Right lobe of liver (tissue), 6 donors: Measurements from ENCODE around the gene MED22. TPM values are rescaled to one million over a fixed set of nuclear protein-coding genes. Genes with fewer than 3 reads are reported as not detected.
"Not testable (repeated sequence)": the region's sequence is repeated elsewhere in the genome, so short reads cannot be mapped to it uniquely, and the experiment has no call there.

Experiments used
- ATAC-seq, 4 donors: fragments of 200-7000 bp; cut with Tn5 transposase; one replicate each; pipeline ENCODE4 v1.9.1; 2020; ENCODE audit warnings: mild to moderate bottlenecking in 4 of 4, moderate library complexity in 4 of 4
- DNase-seq, 3 donors: peaks; one replicate each; pipeline ENCODE4 v3.0.0-alpha.2; 2020
- H3K27ac ChIP-seq, 3 donors: fragments of 200-600 bp; one replicate each; pipeline ENCODE4 v1.8.0; 2022
- H3K27me3 ChIP-seq, 2 donors: fragments of 200-600 bp; one replicate each; pipeline ENCODE4 v1.8.0; 2022
- H3K36me3 ChIP-seq, 4 donors: fragments of 200-600 bp; sonication (generic) in 1 of 4; one replicate each; pipeline versions ENCODE4 v1.5.1 to v1.8.0; 2017 to 2022; ENCODE audit warnings: control low read depth in 1 of 4
- H3K4me1 ChIP-seq, 4 donors: fragments of 200-600 bp; sonication (generic) in 1 of 4; one replicate each; pipeline versions ENCODE4 v1.5.1 to v1.8.0; 2017 to 2022; ENCODE audit warnings: control low read depth in 1 of 4
- H3K4me3 ChIP-seq, 3 donors: fragments of 200-600 bp; one replicate each; pipeline ENCODE4 v1.8.0; 2022
- H3K9me3 ChIP-seq, 4 donors: fragments of 200-600 bp; sonication (generic) in 1 of 4; one replicate each; pipeline versions ENCODE4 v1.5.1 to v1.8.0; 2017 to 2022; ENCODE audit warnings: control low read depth in 1 of 4
- CTCF ChIP-seq, 4 donors: fragments of 200-600 bp in 3 of 4; fragments of 450-650 bp in 1 of 4; IDR thresholded peaks; one replicate each; pipeline versions ENCODE4 v1.5.1 to v1.8.0; 2016 to 2022; ENCODE audit warnings: antibody characterized with exemption in 4 of 4, mild to moderate bottlenecking in 2 of 4
- POLR2A ChIP-seq: fragments of 450-650 bp; IDR thresholded peaks from one replicate; pipeline ENCODE4 v1.6.1; 2017; ENCODE audit warnings: antibody characterized with exemption, mild to moderate bottlenecking
- WGBS: methylation state at CpG from one replicate; pipeline ENCODE4 v1.1.6; 2018; ENCODE audit warnings: low coverage, low lambda C conversion rate; ENCODE audit not compliant: insufficient coverage; ENCODE audit errors: missing lambda C conversion rate; 5-methylcytosine and 5-hydroxymethylcytosine counted together
- intact Hi-C, 2 donors: fragments of 100-400 bp; cut with DNase I; formaldehyde crosslinking; loops; one replicate each; pipeline versions ENCODE4 v1.11.2 to v1.14.1; 2022
- total RNA-seq, 6 experiments: library from RNA; depleted of rRNA in 2 of 6; stranded (reverse); fragments of >200 nt in 2 of 6; fragmentation: NEBNext Ultra II Directional in 3 of 6; extraction: Animal tissue kit (Norgen Biotek cat#: 25700) in 3 of 6; gene quantifications; one replicate each; pipeline versions ENCODE4 v1.1.0 to v1.2.4, GENCODE V29; 2016 to 2023
- donor health status: DM: no; HTN: yes; CAD: no.
- donor health status: DM: no; HTN: no; CAD: no.
- donor health status: DM: no; HTN: no; CAD: no.
- donor health status: DM: no; HTN: yes; CAD: no.
- donor health status: DM: no; HTN: yes; CAD: no.

The MED22 gene
- total RNA-seq, 6 experiments from 2014 or later = 5.9 to 14.5 (median 8.1) TPM

- Histone ChIP-seq H3K27me3 (no peaks in the 10 kb centered on the region), H3K9me3 (no peaks in the 10 kb centered on the region), H3K36me3 (peaks cover 0 to 18% (median 9%) of the 10 kb centered on the region in 4 donors), H3K27ac (no peak overlapping the region), H3K4me3 (no peak overlapping the region), H3K4me1 (peaks cover 0 to 8% (median 4%) of the 10 kb centered on the region in 4 donors)
- WGBS = 81% methylated on average over 5 of the region's 5 CpGs
- intact Hi-C loops = loop anchor here in 1 of 2 donors (10.0 kb wide), 2 partner anchors 45 to 145 kb away; no protein-coding TSS in a partner anchor
- TF ChIP-seq POLR2A (no peak), CTCF (IDR thresholded peaks at IDR 0.05) (no peak)
- no peak for ATAC-seq
- no peak for DNase-seq
Observed at GRCh38 chr9:133339641-133340040, 8.3 kb downstream of the MED22 start.

GRCh38 chr9:133335924-133336811 is 11.8 kb downstream of the MED22 start, which contains the start of gene SURF6:
Gene SURF6 (minus strand): TSS chr9:133336188. CDS start chr9:133336132, 56 bp downstream.
- no peak for TF ChIP-seq CTCF (IDR thresholded peaks at IDR 0.05)
- TF ChIP-seq POLR2A = peak; percentile 63
- DNase-seq = peak; percentile 94
- H3K27me3 ChIP-seq = no peaks in the 10 kb centered on the region
- peak within 1 kb of the TSS; percentile 61 to 94 (median 66) for H3K4me3 ChIP-seq
- H3K4me1 ChIP-seq = peaks cover 0 to 12% (median 4%) of the 10 kb centered on the region in 4 donors
- H3K27ac ChIP-seq = peak within 1 kb of the TSS in 2 of 3 donors; percentile 24 to 63
- WGBS = 7% methylated on average over 14 of the region's 70 CpGs
- intact Hi-C loops = loop anchor here in 1 of 2 donors (10.0 kb wide), 1 partner anchor 49 kb away; no protein-coding TSS in a partner anchor
- peak; percentile 95 to 98 (median 97) for ATAC-seq
- H3K9me3 ChIP-seq = no peaks in the 10 kb centered on the region
- peaks cover 3 to 40% (median 22%) of the 10 kb centered on the region in 4 donors for H3K36me3 ChIP-seq

GRCh38 chr9:133334888-133335287 is 13.0 kb downstream of the MED22 start:
- not testable (repeated sequence) for ATAC-seq, H3K9me3 ChIP-seq, H3K27ac ChIP-seq, H3K27me3 ChIP-seq
- peaks cover 0 to 12% (median 4%) of the 10 kb centered on the region in 4 donors for H3K4me1 ChIP-seq
- peaks cover 3 to 41% (median 23%) of the 10 kb centered on the region in 4 donors for H3K36me3 ChIP-seq
- peak overlapping the region; percentile 61 to 94 (median 66) for H3K4me3 ChIP-seq
- intact Hi-C loops = loop anchor here in 1 of 2 donors (10.0 kb wide), 1 partner anchor 50 kb away; no protein-coding TSS in a partner anchor
- DNase-seq = peak in 1 of 3 donors; percentile 12
- WGBS = 65% methylated on average over 11 of the region's 11 CpGs

- TF ChIP-seq CTCF (IDR thresholded peaks at IDR 0.05) (no peak), POLR2A (no peak)
- H3K27ac ChIP-seq = no peak overlapping the region
- no peaks in the 10 kb centered on the region for H3K27me3 ChIP-seq
- peaks cover 3 to 45% (median 23%) of the 10 kb centered on the region in 4 donors for H3K36me3 ChIP-seq
- H3K4me3 ChIP-seq = no peak overlapping the region
- no peaks in the 10 kb centered on the region for H3K9me3 ChIP-seq
- WGBS = 97% methylated on average over 3 of the region's 6 CpGs
- ATAC-seq (no peak), DNase-seq (peak in 1 of 3 donors; percentile 28)
- intact Hi-C loops = loop anchor here in 1 of 2 donors (10.0 kb wide), 1 partner anchor 51 kb away; no protein-coding TSS in a partner anchor
- H3K4me1 ChIP-seq = peaks cover 0 to 12% (median 4%) of the 10 kb centered on the region in 4 donors
Observed at GRCh38 chr9:133334161-133334560, 13.8 kb downstream of the MED22 start.
